OCI-LY3 (cell line): ENCODE data around the gene MXD4.

ENCODE experiments used
- EZH2phosphoT487 ChIP-seq: fragments of 200-600 bp; shearing (Covaris generic); IDR thresholded peaks from 2 replicates; pipeline ENCODE4 v1.6.1; 2018; ENCODE audit warnings: antibody characterized with exemption, mixed run types, low read depth
- TF ChIP-seq, protein P1 (sequence below): fragments of 200-600, 300-600 bp; sonication (generic); IDR thresholded peaks from 2 replicates; pipeline ENCODE4 v1.5.1; 2014; ENCODE audit warnings: antibody characterized with exemption, low read length, low read depth

DNA sequence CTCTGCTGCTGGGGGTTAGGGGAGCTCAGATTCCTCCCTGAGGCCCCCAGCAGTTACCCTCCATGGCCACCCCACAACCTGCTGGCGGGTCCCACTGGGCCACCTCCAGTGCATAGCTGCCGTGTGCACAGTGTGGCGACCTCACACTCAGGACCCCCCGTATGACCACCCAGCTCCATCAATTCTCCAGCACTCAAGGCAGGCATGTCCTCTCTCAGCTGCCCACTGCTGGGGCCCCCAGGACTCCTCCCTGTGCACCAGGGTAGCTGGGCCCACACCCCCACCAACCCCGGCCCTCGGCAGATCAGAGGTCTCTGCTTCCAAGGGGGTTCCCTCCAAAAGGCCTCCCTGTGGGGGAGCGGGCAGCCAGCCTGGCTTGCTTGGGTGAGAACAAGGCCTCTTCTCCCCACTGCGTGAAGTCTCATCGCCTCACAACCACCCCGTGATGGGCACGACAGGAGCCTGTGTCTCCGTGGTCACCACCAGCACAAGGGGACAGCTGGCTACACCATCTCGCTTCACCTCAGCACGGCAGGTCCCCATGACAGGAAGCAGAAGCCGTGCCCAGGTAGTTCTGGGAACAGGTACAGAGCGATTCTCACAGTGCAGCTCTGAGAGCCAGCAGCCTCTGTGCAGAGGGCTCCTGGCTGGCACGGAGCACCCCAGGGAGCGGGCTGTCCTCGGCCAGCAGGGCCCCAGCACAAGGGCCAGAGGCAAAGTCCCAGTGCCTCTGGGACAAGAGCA lies 15.4 kb downstream of the MXD4 start:
- TF ChIP-seq, protein P1, sequence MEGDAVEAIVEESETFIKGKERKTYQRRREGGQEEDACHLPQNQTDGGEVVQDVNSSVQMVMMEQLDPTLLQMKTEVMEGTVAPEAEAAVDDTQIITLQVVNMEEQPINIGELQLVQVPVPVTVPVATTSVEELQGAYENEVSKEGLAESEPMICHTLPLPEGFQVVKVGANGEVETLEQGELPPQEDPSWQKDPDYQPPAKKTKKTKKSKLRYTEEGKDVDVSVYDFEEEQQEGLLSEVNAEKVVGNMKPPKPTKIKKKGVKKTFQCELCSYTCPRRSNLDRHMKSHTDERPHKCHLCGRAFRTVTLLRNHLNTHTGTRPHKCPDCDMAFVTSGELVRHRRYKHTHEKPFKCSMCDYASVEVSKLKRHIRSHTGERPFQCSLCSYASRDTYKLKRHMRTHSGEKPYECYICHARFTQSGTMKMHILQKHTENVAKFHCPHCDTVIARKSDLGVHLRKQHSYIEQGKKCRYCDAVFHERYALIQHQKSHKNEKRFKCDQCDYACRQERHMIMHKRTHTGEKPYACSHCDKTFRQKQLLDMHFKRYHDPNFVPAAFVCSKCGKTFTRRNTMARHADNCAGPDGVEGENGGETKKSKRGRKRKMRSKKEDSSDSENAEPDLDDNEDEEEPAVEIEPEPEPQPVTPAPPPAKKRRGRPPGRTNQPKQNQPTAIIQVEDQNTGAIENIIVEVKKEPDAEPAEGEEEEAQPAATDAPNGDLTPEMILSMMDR: no peak
- no peak for TF ChIP-seq EZH2phosphoT487
